CD4-positive, alpha-beta T cell treated with Interleukin-2 at 100 ng/mL for 4 hours (primary cell): ENCODE measurements around the gene INO80D.
"Not testable (repeated sequence)": the region's sequence is repeated elsewhere in the genome, so short reads cannot be mapped to it uniquely, and the experiment has no call there.

Experiments
- DNase-seq: peaks from one replicate; pipeline ENCODE4 v3.0.0-alpha.2; 2020; ENCODE audit warnings: low spot score

INO80D gene

GRCh38 chr2:206085742-206086445 is at the start of gene INO80D:
Gene INO80D, minus strand, starts transcription at chr2:206086174. Its CDS starts 23,158 bp downstream, at chr2:206063016.
- peak; percentile 87 for DNase-seq

GRCh38 chr2:206127656-206128055 is 41.7 kb upstream of the INO80D start:
- no peak for DNase-seq

- DNase-seq, result no peak
Observed at GRCh38 chr2:206125901-206126300, 39.9 kb upstream of the INO80D start.

GRCh38 chr2:206122569-206122968 is 36.6 kb upstream of the INO80D start:
- DNase-seq, result not testable (repeated sequence)

GRCh38 chr2:206116278-206116677 is 30.3 kb upstream of the INO80D start:
- no peak for DNase-seq

- no peak for DNase-seq
Observed at GRCh38 chr2:206115026-206115578, 29.1 kb upstream of the INO80D start.

- no peak for DNase-seq
Observed at GRCh38 chr2:206112846-206113547, 27.0 kb upstream of the INO80D start.

- DNase-seq, result no peak
Observed at GRCh38 chr2:206112108-206112507, 26.1 kb upstream of the INO80D start.

- no peak for DNase-seq
Observed at GRCh38 chr2:206108713-206109112, 22.7 kb upstream of the INO80D start.

GRCh38 chr2:206105541-206105940 is 19.6 kb upstream of the INO80D start:
- no peak for DNase-seq

- DNase-seq, result no peak
Observed at GRCh38 chr2:206105038-206105437, 19.1 kb upstream of the INO80D start.

- DNase-seq, result not testable (repeated sequence)
Observed at GRCh38 chr2:206098872-206099271, 12.9 kb upstream of the INO80D start.

GRCh38 chr2:206098471-206098870 is 12.5 kb upstream of the INO80D start:
- DNase-seq, result no peak

GRCh38 chr2:206096876-206097275 is 10.9 kb upstream of the INO80D start:
- no peak for DNase-seq

GRCh38 chr2:206095536-206096332 is 9.8 kb upstream of the INO80D start:
- DNase-seq, result no peak

GRCh38 chr2:206092297-206092696 is 6.3 kb upstream of the INO80D start:
- DNase-seq, result no peak

- no peak for DNase-seq
Observed at GRCh38 chr2:206088248-206088647, 2.3 kb upstream of the INO80D start.

GRCh38 chr2:206086716-206087350 is 859 bp upstream of the INO80D start:
- DNase-seq, result no peak

GRCh38 chr2:206084870-206085741 is 868 bp downstream of the INO80D start:
- peak; percentile 40 for DNase-seq

GRCh38 chr2:206084439-206084869 is 1.5 kb downstream of the INO80D start:
- DNase-seq, result peak; percentile 10
